ENCODE data around the gene MRGPRF. TPM values are rescaled to one million over a fixed set of nuclear protein-coding genes. Genes with fewer than 3 reads are reported as not detected.

Gene MRGPRF
- total RNA-seq, 1 donor from 2014 or later: 0.17 TPM

- DNase-seq: peak; percentile 19
Observed at GRCh38 chr11:68962527-68963250, 50.4 kb downstream of the MRGPRF start.

DNA sequence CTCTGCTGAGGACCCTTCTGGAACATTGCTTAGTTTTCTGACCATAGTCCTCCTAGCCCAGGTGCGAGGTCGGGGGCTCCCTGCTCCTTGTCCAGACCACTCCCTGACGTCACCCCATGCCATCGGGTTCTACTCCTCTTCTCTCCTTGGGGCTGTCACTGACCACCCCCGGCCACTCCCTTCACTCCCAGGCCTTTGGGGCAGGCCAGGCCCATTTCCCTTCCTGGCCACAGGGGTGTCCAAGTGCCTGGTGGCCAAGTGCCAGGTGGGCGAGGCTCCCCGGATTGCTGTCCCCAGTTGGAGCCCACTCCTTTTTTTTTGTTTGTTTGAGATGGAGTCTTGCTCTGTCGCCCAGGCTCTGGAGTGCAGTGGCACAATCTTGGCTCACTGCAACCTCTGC lies 51.8 kb downstream of the MRGPRF start:
- no peak for DNase-seq

DNA sequence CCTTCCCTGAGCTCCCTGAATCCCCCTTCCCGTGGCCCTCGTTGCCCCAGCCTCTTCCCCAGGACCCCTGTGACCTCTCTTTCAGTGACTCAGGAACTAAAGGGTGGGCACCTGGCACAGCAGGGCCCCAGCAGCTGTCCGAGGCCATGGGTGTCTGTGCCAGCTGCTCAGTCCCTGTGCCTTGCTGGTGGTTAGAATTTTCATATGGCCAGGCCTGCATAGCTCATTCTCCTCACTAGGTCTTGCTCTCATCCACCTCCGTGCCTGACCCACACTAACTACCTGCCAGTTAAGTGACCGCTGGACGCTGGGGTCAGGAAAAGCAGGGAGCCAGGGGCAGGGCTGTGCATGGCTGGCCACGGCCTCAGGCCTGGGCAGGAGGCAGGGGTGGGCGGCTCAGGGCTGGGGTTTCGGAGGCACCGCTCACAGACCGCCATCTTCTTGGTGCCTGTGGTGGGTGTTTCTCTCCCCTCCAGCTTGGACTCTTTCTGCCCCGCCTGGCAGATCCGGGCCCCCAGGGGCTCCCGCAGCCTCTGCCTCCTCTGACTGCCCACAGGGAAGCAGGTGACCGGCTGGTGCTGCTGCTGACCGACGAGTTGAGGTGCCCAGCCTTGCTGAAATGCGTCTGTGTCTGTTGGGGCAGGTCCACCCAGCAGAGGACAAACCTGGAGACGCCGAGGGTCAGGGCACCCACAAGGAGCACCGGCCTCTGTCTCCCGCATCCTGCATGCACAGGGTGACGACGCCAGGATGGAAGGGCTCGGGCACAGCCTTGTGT lies 52.6 kb downstream of the MRGPRF start:
- DNase-seq: no peak

DNA sequence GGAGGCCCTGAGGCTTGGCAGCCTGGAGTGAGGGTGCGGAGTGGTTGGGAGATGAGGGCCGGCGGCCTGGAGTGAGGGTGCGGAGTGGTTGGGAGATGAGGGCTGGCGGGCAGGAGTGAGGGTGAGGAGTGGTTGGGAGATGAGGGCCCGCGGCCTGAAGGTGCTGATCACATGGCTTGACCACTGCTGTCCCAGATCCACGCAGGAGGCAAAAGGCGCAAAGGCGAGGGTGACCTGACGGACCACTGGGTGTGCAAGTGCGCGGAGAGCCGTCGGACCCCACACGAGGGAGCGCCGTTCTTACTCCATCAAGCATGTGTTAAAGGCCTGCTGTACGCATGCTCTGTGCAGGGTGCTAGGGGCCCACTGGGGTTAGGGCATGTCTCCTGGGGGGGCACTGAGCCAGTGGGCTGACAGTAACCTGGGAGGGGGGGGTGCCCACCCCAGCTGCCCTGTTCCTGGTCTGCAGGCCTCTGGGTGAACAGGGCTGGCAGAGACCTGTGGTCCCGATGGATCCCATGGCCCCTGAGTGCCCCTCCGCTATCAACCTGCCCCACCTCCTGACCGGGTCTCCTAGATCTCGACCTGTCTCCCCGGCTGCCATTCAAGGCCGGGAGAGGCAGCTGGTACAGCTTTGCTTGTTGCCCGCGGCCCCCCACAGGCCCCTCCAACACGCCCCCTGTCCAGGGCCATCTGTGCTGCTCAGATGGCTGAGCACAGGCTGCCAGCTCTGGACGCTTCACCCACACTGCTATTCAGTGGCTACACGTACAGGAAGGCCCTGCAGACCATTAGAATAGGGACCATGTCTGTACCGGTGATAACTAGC lies 53.4 kb downstream of the MRGPRF start:
- DNase-seq: no peak

- DNase-seq: no peak
Observed at GRCh38 chr11:68958211-68958610, 54.8 kb downstream of the MRGPRF start.

DNA sequence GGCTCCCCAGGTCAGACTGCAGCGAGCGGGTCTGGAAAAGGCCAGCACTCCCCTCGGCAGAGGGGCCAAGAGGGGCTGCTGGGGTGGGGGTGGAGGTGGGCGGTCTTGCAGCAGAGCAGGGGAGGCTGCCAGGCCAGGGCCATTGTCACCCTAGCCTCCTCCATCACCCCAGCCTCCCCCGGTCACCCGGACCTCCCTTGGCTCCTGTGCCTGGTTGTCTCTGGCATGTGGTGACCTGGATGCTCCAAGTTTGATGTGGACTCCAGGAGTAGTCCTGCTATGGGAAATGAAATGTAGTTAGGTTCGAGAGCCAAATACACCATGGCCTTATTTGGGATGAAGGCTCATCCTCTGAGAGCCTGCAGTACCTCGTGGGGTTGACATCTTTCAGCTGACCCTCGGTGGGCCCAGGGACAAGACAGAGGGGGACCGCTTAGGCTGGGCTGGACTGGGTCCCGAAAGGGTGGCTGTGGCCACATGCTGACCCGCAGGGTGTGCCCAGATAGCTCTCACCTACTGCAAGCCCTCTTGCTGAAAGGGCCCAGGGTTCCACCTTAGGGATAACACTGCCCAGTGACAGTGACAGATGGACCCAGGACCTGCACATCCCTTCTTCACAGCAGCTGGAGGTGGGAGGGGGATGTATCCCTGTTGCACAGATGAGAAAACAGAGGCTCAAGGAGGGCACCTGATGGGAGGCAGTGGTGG lies 56.3 kb downstream of the MRGPRF start:
- no peak for DNase-seq

- DNase-seq: peak; percentile 37
Observed at GRCh38 chr11:68956142-68956541, 56.9 kb downstream of the MRGPRF start.

DNA sequence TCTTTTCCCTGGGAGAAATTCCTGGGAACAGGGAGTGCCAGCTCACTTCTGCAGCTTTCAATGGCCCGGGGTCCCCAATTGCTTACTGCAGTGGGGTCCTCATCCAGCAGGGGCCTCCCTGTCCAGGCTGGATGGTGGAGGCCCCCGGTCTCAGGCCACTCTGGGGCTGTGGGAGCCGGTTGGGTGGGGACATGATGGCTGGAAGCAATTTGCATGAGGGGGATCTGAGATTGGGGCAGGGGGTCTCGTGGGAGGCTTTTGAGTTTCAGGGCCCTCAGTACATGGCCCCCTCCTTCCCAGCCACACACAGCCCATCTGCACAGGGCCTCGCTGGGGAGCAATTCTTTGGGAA lies 57.5 kb downstream of the MRGPRF start:
- DNase-seq: no peak

- peak; percentile 72 for DNase-seq
Observed at GRCh38 chr11:68954836-68955606, 58.0 kb downstream of the MRGPRF start.

Other genes with a start within 250 kb of the MRGPRF start
- 141 and 197 TPM in 2 replicates for gene CPT1A, start 171.3 kb downstream of the MRGPRF start, total RNA-seq
- gene MRPL21, start 109.4 kb downstream of the MRGPRF start, total RNA-seq: 50.5 and 54.7 TPM in 2 replicates
- gene IGHMBP2, start 109.4 kb downstream of the MRGPRF start, total RNA-seq: 12.1 and 20.9 TPM in 2 replicates
- gene MRGPRD, start 32.3 kb downstream of the MRGPRF start, total RNA-seq: not detected in 2 replicates
- 13.8 and 14.3 TPM in 2 replicates for gene TPCN2, start 35.7 kb upstream of the MRGPRF start, total RNA-seq
- gene SMIM38, start 142.7 kb upstream of the MRGPRF start, total RNA-seq: 0.09 and 0.17 TPM in 2 replicates